CD4-positive, CD25-positive, alpha-beta regulatory T cell (primary cell): ENCODE data around the gene CCDC178. TPM values are rescaled to one million over a fixed set of nuclear protein-coding genes. Genes with fewer than 3 reads are reported as not detected.
A peak's percentile ranks its signal among the peaks of the same experiment; 100 is the strongest.

Experiments
- ATAC-seq, 2 donors: fragments of 150-1000 bp; cut with Tn5 transposase; one replicate each; pipeline ENCODE4 v1.10.0; 2021; ENCODE audit warnings: low read depth in 2 of 2, moderate number of reproducible peaks in 2 of 2, moderate library complexity in 1 of 2
- DNase-seq, 3 donors: peaks; one replicate each; pipeline versions ENCODE4 v3.0.0 to v3.0.0-alpha.2; 2012 to 2022; ENCODE audit warnings: mixed read lengths in 1 of 3
- H3K27ac ChIP-seq: one replicate; pipeline ENCODE4 v1.7.0; 2013; ENCODE audit warnings: mild to moderate bottlenecking, low read length; ENCODE audit not compliant: insufficient read depth, poor library complexity, severe bottlenecking
- H3K27me3 ChIP-seq: one replicate; pipeline ENCODE4 v1.7.0; 2013; ENCODE audit warnings: low read length; ENCODE audit not compliant: control insufficient read depth, insufficient read depth
- H3K36me3 ChIP-seq: one replicate; pipeline ENCODE4 v1.7.0; 2013; ENCODE audit warnings: mild to moderate bottlenecking, low read length, moderate library complexity; ENCODE audit not compliant: control insufficient read depth, insufficient read depth
- H3K4me1 ChIP-seq: 2 replicates; pipeline ENCODE4 v1.7.0; 2013; ENCODE audit warnings: mild to moderate bottlenecking, low read length; ENCODE audit not compliant: insufficient read depth, control insufficient read depth, poor library complexity, severe bottlenecking
- H3K4me3 ChIP-seq: one replicate; pipeline ENCODE4 v1.7.0; 2013; ENCODE audit warnings: low read depth, mild to moderate bottlenecking, low read length, moderate library complexity
- H3K9me3 ChIP-seq, 2 experiments: 1 replicate in 1 of 2; 2 replicates in 1 of 2; pipeline ENCODE4 v1.7.0; 2013; ENCODE audit warnings: low read length in 2 of 2, mild to moderate bottlenecking in 1 of 2, moderate library complexity in 1 of 2; ENCODE audit not compliant: control insufficient read depth in 2 of 2
- H3K27ac Mint-ChIP-seq, 3 donors: one replicate each; pipeline ENCODE4 v1.8.0; 2020 to 2022; ENCODE audit warnings: mild to moderate bottlenecking in 3 of 3, mixed read lengths in 3 of 3, moderate library complexity in 2 of 3
- H3K27me3 Mint-ChIP-seq: one replicate; pipeline ENCODE4 v1.8.0; 2022; ENCODE audit warnings: mild to moderate bottlenecking, mixed read lengths
- H3K36me3 Mint-ChIP-seq: one replicate; pipeline ENCODE4 v1.8.0; 2020; ENCODE audit warnings: mixed read lengths
- H3K4me1 Mint-ChIP-seq, 4 donors: one replicate each; pipeline ENCODE4 v1.8.0; 2020 to 2022; ENCODE audit warnings: mixed read lengths in 4 of 4, mild to moderate bottlenecking in 1 of 4
- H3K4me3 Mint-ChIP-seq, 4 donors: one replicate each; pipeline ENCODE4 v1.8.0; 2020 to 2022; ENCODE audit warnings: mild to moderate bottlenecking in 4 of 4, mixed read lengths in 4 of 4, moderate library complexity in 3 of 4
- H3K9me3 Mint-ChIP-seq, 7 donors: one replicate each; pipeline ENCODE4 v1.8.0; 2020 to 2022; ENCODE audit warnings: mixed read lengths in 7 of 7, mild to moderate bottlenecking in 3 of 7, moderate library complexity in 2 of 7
- polyA plus RNA-seq, 4 donors: library from polyadenylated mRNA; unstranded; fragments of 300-500 nt; fragmentation: Illumina TruSeq; gene quantifications; one replicate each; pipeline ENCODE4 v1.2.3, GENCODE V29; 2021
- total RNA-seq: library from RNA; stranded (reverse); gene quantifications from one replicate; pipeline ENCODE4 v1.2.3, GENCODE V29; 2022

The CCDC178 gene
- total and polyA plus RNA-seq, 5 donors from 2014 or later = not detected

DNA sequence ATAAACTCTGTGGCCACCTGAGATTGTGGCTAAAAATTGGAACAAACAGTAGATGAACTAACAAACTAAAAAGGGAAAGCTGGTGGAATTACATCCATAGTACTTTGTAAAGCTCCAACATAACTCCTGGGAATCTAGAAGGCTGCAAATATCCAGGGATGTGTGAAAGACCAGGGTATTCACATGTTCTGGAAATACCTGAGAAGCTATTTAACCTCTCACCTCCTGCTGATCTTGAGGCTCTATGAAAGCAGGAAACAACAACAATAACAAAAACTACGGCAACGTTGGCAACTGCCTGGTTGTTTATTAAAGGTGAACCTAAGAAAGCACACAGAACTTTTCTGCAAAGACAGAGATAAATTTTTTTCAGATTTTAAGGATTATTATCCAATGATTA lies 171.3 kb downstream of the CCDC178 start:
- Mint-ChIP-seq H3K4me1 (no peaks in the 10 kb centered on the region), H3K27me3 (no peaks in the 10 kb centered on the region), H3K9me3 (peaks cover 0 to 10% (median 4%) of the 10 kb centered on the region in 7 donors), H3K4me3 (no peak overlapping the region), H3K36me3 (no peaks in the 10 kb centered on the region), H3K27ac (no peak overlapping the region)
- Histone ChIP-seq H3K27me3 (no peaks in the 10 kb centered on the region), H3K36me3 (no peaks in the 10 kb centered on the region), H3K9me3 (no peaks in the 10 kb centered on the region), H3K27ac (no peak overlapping the region), H3K4me3 (no peak overlapping the region), H3K4me1 (no peaks in the 10 kb centered on the region)
- ATAC-seq (no peak), DNase-seq (no peak)

DNA sequence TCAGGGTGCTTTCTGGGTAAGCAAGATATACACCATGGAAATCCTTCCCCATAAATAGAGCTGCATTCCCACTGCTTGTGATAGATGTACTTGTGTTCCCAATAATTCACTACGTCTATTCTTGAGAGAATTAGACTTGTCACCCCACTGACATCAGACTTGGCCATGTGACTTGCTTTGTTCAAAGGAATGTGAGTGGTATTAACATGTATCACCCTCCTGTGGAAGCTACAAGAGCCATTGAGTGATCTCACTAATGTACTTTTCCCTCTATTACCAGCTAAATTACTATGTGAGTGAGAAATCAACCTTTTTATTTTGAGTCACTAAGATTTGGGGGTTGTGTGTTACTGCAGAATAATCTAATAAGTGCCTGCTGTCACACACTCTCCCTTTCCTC lies 176.0 kb downstream of the CCDC178 start:
- Histone ChIP-seq H3K4me1 (no peaks in the 10 kb centered on the region), H3K27me3 (no peaks in the 10 kb centered on the region), H3K36me3 (no peaks in the 10 kb centered on the region), H3K9me3 (no peaks in the 10 kb centered on the region), H3K27ac (no peak overlapping the region), H3K4me3 (no peak overlapping the region)
- DNase-seq (no peak), ATAC-seq (no peak)
- Mint-ChIP-seq H3K9me3 (peaks cover 0 to 8% (median 2%) of the 10 kb centered on the region in 7 donors), H3K4me1 (no peaks in the 10 kb centered on the region), H3K27me3 (no peaks in the 10 kb centered on the region), H3K4me3 (no peak overlapping the region), H3K36me3 (no peaks in the 10 kb centered on the region), H3K27ac (no peak overlapping the region)

DNA sequence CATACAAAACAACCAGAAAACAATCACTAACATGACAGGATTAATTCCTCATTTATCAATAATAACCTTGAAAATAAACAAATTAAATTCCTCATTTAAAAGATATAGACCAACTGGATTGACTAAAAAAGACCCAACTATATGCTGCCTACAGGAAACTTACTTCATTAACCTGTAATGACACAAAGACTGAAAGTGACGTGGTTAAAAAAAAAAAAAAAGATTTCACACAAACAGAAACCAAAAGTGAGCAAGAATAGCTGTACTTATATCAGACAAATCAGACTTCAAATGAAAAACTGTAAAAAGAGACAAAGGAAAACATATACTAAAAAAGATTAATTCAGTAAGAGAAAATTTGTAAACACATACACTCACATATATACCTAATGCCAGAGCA lies 201.2 kb downstream of the CCDC178 start:
- ATAC-seq (no peak), DNase-seq (no peak)
- Histone ChIP-seq H3K27ac (no peak overlapping the region), H3K9me3 (no peaks in the 10 kb centered on the region), H3K27me3 (no peaks in the 10 kb centered on the region), H3K36me3 (no peaks in the 10 kb centered on the region), H3K4me3 (no peak overlapping the region), H3K4me1 (no peaks in the 10 kb centered on the region)
- peaks cover 0 to 18% (median 9%) of the 10 kb centered on the region in 7 donors for H3K9me3 Mint-ChIP-seq
- H3K4me3 Mint-ChIP-seq = no peak overlapping the region
- H3K4me1 Mint-ChIP-seq = no peaks in the 10 kb centered on the region
- no peaks in the 10 kb centered on the region for H3K36me3 Mint-ChIP-seq
- no peak overlapping the region for H3K27ac Mint-ChIP-seq
- no peaks in the 10 kb centered on the region for H3K27me3 Mint-ChIP-seq

DNA sequence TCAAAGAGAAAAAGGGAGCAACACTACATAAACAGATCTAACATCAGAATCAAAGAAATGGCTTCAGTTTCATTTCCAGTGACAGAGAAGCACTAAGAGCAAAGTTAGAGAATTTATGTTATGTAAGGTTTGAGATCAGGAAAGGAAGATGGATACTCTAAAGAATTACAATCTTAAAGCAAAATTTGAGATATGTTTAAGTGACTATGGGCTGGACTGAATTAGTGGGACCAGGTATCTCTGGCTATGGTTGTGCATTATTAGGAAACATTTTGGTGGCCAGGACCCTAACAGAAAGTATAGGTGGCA lies 208.2 kb downstream of the CCDC178 start:
- Mint-ChIP-seq H3K36me3 (no peaks in the 10 kb centered on the region), H3K4me3 (no peak overlapping the region), H3K4me1 (no peaks in the 10 kb centered on the region), H3K9me3 (peaks cover 0 to 10% (median 0%) of the 10 kb centered on the region in 7 donors), H3K27me3 (no peaks in the 10 kb centered on the region), H3K27ac (no peak overlapping the region)
- H3K36me3 ChIP-seq = no peaks in the 10 kb centered on the region
- DNase-seq = no peak
- H3K27ac ChIP-seq = no peak overlapping the region
- H3K9me3 ChIP-seq = no peaks in the 10 kb centered on the region
- no peak for ATAC-seq
- H3K27me3 ChIP-seq = no peaks in the 10 kb centered on the region
- H3K4me3 ChIP-seq = no peak overlapping the region
- H3K4me1 ChIP-seq = no peaks in the 10 kb centered on the region

DNA sequence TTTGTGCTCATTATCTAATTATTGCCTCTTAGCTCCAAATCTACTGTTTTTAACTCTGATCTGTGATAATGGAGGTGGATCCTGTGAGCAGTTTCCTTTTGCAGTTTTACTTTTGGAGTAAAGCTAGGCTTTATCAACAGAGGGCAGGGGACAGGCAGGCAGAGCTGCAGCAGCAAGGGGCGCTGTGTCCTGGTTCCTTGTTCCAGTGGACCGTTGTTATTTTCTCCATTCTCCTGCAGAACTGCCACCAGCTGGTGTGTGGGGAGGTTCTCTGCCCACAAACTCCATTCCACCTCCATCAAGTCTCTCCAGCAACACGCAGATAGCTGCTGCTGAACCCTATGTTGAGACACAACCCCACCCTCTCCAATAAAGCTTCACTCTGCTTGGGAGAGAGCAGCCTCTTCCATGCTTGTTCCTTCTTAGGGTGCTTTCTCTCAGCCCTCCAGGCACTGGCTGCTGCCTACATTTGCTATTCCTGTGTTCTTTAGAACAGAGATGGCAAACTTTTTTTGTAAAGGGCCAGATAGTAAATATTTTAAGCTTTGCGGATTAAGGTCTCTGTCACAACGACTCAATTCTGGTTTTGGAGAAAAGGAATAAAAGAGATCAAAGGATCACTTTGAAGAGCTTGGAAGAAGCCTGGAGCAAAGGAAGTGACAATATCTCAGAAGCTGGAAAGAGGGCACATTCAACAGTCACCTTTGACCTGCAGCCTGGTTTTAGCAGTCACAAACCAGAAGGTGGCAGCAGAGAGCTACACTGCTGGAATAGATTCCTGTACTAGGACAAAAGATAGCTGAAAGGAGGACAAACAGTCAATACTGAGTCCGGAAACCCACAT lies 208.8 kb downstream of the CCDC178 start:
- H3K4me1 ChIP-seq = no peaks in the 10 kb centered on the region
- H3K4me3 ChIP-seq = no peak overlapping the region
- no peak overlapping the region for H3K27ac Mint-ChIP-seq
- H3K36me3 ChIP-seq = no peaks in the 10 kb centered on the region
- H3K4me3 Mint-ChIP-seq = no peak overlapping the region
- no peak overlapping the region for H3K27ac ChIP-seq
- DNase-seq (peak in 2 of 3 donors; percentile 6 to 48), ATAC-seq (no peak)
- peaks cover 0 to 10% (median 0%) of the 10 kb centered on the region in 7 donors for H3K9me3 Mint-ChIP-seq
- H3K9me3 ChIP-seq = no peaks in the 10 kb centered on the region
- H3K27me3 ChIP-seq = no peaks in the 10 kb centered on the region
- no peaks in the 10 kb centered on the region for H3K27me3 Mint-ChIP-seq
- H3K36me3 Mint-ChIP-seq = no peaks in the 10 kb centered on the region
- H3K4me1 Mint-ChIP-seq = no peaks in the 10 kb centered on the region

GRCh38 chr18:33212363-33212762 lies 228.2 kb downstream of the CCDC178 start:
- no peaks in the 10 kb centered on the region for H3K27me3 Mint-ChIP-seq
- no peaks in the 10 kb centered on the region for H3K4me1 Mint-ChIP-seq
- H3K36me3 ChIP-seq = no peaks in the 10 kb centered on the region
- H3K4me3 Mint-ChIP-seq = no peak overlapping the region
- H3K9me3 Mint-ChIP-seq = peaks cover 0 to 7% (median 3%) of the 10 kb centered on the region in 7 donors
- ATAC-seq (no peak), DNase-seq (no peak)
- H3K27ac Mint-ChIP-seq = no peak overlapping the region
- H3K9me3 ChIP-seq = no peaks in the 10 kb centered on the region
- no peak overlapping the region for H3K4me3 ChIP-seq
- H3K27me3 ChIP-seq = no peaks in the 10 kb centered on the region
- H3K36me3 Mint-ChIP-seq = no peaks in the 10 kb centered on the region
- no peaks in the 10 kb centered on the region for H3K4me1 ChIP-seq
- no peak overlapping the region for H3K27ac ChIP-seq

- Mint-ChIP-seq H3K9me3 (peaks cover 0 to 10% (median 3%) of the 10 kb centered on the region in 7 donors), H3K4me1 (no peaks in the 10 kb centered on the region), H3K36me3 (no peaks in the 10 kb centered on the region), H3K27me3 (no peaks in the 10 kb centered on the region), H3K4me3 (no peak overlapping the region), H3K27ac (no peak overlapping the region)
- H3K27ac ChIP-seq = no peak overlapping the region
- no peak overlapping the region for H3K4me3 ChIP-seq
- H3K9me3 ChIP-seq = no peaks in the 10 kb centered on the region
- H3K27me3 ChIP-seq = no peaks in the 10 kb centered on the region
- DNase-seq (no peak), ATAC-seq (no peak)
- no peaks in the 10 kb centered on the region for H3K4me1 ChIP-seq
- H3K36me3 ChIP-seq = no peaks in the 10 kb centered on the region
Observed at GRCh38 chr18:33210575-33211189, 229.8 kb downstream of the CCDC178 start.

DNA sequence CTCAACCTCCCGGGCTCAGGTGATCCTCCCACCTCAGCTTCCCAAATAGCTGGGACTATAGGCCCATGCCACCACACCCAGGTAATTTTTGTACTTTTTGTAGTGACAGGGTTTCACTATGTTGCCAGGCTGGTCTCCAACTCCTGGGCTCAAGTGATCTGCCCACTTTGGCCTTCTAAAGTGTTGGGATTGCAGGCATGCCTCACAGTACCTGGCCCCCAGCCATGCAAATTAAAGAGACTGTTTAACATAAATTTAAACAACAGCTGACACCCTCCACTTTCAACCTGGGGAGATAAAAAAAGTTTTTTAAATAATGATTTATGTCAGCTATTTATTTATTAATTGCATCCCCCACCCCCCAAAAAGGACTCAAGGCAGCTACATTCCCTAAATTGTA lies 234.7 kb downstream of the CCDC178 start:
- ATAC-seq (no peak), DNase-seq (no peak)
- H3K4me3 Mint-ChIP-seq = no peak overlapping the region
- no peaks in the 10 kb centered on the region for H3K27me3 Mint-ChIP-seq
- Histone ChIP-seq H3K27me3 (no peaks in the 10 kb centered on the region), H3K27ac (no peak overlapping the region), H3K4me1 (no peaks in the 10 kb centered on the region), H3K9me3 (no peaks in the 10 kb centered on the region), H3K36me3 (no peaks in the 10 kb centered on the region), H3K4me3 (no peak overlapping the region)
- H3K9me3 Mint-ChIP-seq = peaks cover 0 to 11% (median 4%) of the 10 kb centered on the region in 7 donors
- no peaks in the 10 kb centered on the region for H3K36me3 Mint-ChIP-seq
- H3K4me1 Mint-ChIP-seq = no peaks in the 10 kb centered on the region
- H3K27ac Mint-ChIP-seq = no peak overlapping the region
